ENCODE data around the gene MMP28. TPM values are rescaled to one million over a fixed set of nuclear protein-coding genes. Genes with fewer than 3 reads are reported as not detected.

Gene MMP28
- total RNA-seq, 4 donors from 2014 or later, result 12.4 to 48.0 (median 28.6) TPM

GRCh38 chr17:35740997-35741931 is 54.2 kb downstream of the MMP28 start:
- no peak overlapping the region for H3K27ac ChIP-seq
- H3K36me3 ChIP-seq, result no peaks in the 10 kb centered on the region
- DNase-seq, result peak; percentile 52 to 68
- TF ChIP-seq CTCF (IDR thresholded peaks at IDR 0.05), result no peak
- no peak for TF ChIP-seq POLR2A (IDR thresholded peaks at IDR 0.05)
- H3K27me3 ChIP-seq, result peaks cover 6% of the 10 kb centered on the region
- no peak overlapping the region for H3K4me3 ChIP-seq (replicated peaks in 1 of 3)
- intact Hi-C loops (cut with DNase I), result no loop called here
- WGBS, 2 donors, result 6 to 16% methylated on average over 42 to 48 of the region's 73 CpGs
- no peaks in the 10 kb centered on the region for H3K9me3 ChIP-seq
- H3K4me1 ChIP-seq, result peaks cover under 1 to 9% of the 10 kb centered on the region in 2 donors

GRCh38 chr17:35740216-35740615 is 55.2 kb downstream of the MMP28 start:
- Histone ChIP-seq H3K36me3 (no peaks in the 10 kb centered on the region), H3K4me1 (peaks cover 9 to 17% of the 10 kb centered on the region in 2 donors), H3K4me3 (replicated peaks in 1 of 3) (no peak overlapping the region), H3K9me3 (no peaks in the 10 kb centered on the region), H3K27me3 (peaks cover 6% of the 10 kb centered on the region), H3K27ac (no peak overlapping the region)
- TF ChIP-seq CTCF (IDR thresholded peaks at IDR 0.05) (no peak), POLR2A (IDR thresholded peaks at IDR 0.05) (no peak)
- no peak for DNase-seq
- WGBS, 2 donors, result 94 to 95% methylated on average over 6 to 7 of the region's 7 CpGs
- intact Hi-C loops (cut with DNase I), result no loop called here

DNA sequence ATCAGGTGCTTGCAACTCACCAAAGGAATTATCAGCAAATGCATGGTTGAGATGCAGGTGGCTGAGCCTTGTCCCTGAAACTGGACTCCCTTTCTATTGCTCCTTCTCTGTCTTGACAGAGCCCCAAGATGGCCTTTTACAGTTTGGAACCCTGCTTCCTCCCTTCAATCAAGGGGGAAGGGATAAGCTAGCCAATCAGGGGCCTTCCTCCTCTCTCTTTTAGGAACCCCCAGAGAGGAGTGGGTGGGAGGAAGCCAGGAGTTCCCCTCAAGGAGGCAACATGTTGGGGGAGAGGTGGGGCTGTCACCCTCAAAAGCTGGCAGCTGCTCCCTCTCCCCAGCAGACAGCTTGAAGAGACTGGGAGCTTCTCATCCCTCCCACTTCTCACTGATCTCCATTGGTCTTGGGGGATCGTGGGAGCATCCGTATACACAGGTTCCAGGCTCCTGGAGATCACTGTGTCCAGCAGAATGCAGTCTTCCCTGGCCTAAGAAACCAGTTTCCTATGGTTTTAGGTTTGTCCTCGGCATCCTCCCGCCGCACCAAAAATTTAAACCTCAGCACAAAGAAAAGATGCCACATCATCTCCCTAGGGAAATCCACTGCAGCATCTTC is 56.8 kb downstream of the MMP28 start:
- Histone ChIP-seq H3K9me3 (no peaks in the 10 kb centered on the region), H3K4me1 (peaks cover 14 to 22% of the 10 kb centered on the region in 2 donors), H3K4me3 (replicated peaks in 1 of 3) (no peak overlapping the region), H3K36me3 (no peaks in the 10 kb centered on the region), H3K27ac (no peak overlapping the region), H3K27me3 (peaks cover 6% of the 10 kb centered on the region)
- intact Hi-C loops (cut with DNase I), result no loop called here
- DNase-seq, result no peak
- 86 to 90% methylated on average over 5 of the region's 5 CpGs for WGBS, 2 donors
- TF ChIP-seq CTCF (IDR thresholded peaks at IDR 0.05) (no peak), POLR2A (IDR thresholded peaks at IDR 0.05) (no peak)

GRCh38 chr17:35736236-35736635 is 59.2 kb downstream of the MMP28 start:
- no peaks in the 10 kb centered on the region for H3K9me3 ChIP-seq
- peaks cover 4% of the 10 kb centered on the region for H3K27me3 ChIP-seq
- H3K27ac ChIP-seq, result peak overlapping the region in 2 of 3 donors; percentile 7 to 76
- H3K4me3 ChIP-seq (replicated peaks in 1 of 3), result no peak overlapping the region
- intact Hi-C loops (cut with DNase I), result no loop called here
- H3K4me1 ChIP-seq, result peaks cover 19 to 24% of the 10 kb centered on the region in 2 donors
- TF ChIP-seq CTCF (IDR thresholded peaks at IDR 0.05) (no peak), POLR2A (IDR thresholded peaks at IDR 0.05) (no peak)
- 92 to 97% methylated on average over 5 of the region's 5 CpGs for WGBS, 2 donors
- no peak for DNase-seq
- no peaks in the 10 kb centered on the region for H3K36me3 ChIP-seq

All from thyroid gland (tissue), 4 donors.